Activated naive CD4-positive, alpha-beta T cell treated with anti-CD3 and anti-CD28 coated beads, Interleukin-2, amount 50 U/mL, for 72 hours (primary cell): Measurements from ENCODE around the gene PSME2. TPM values are rescaled to one million over a fixed set of nuclear protein-coding genes. Genes with fewer than 3 reads are reported as not detected.

Experiments
- ATAC-seq, 2 donors: fragments of 150-1000 bp; cut with Tn5 transposase; 2 replicates each; pipeline ENCODE4 v1.10.0; 2021; ENCODE audit warnings: mild to moderate bottlenecking in 2 of 2, moderate library complexity in 2 of 2
- DNase-seq, 2 donors: peaks; one replicate each; pipeline ENCODE4 v3.0.0; 2021 to 2022; ENCODE audit warnings: low spot score in 2 of 2
- H3K27ac Mint-ChIP-seq, 2 donors: one replicate each; pipeline ENCODE4 v1.8.0; 2022; ENCODE audit warnings: mild to moderate bottlenecking in 2 of 2, mixed read lengths in 2 of 2
- H3K36me3 Mint-ChIP-seq, 2 donors: one replicate each; pipeline ENCODE4 v1.8.0; 2022; ENCODE audit warnings: mixed read lengths in 2 of 2
- H3K9me3 Mint-ChIP-seq, 2 donors: one replicate each; pipeline ENCODE4 v1.8.0; 2022; ENCODE audit warnings: mixed read lengths in 2 of 2
- total RNA-seq, 2 donors: library from RNA; stranded (reverse); gene quantifications; one replicate each; pipeline ENCODE4 v1.2.3, GENCODE V29; 2022

PSME2 gene
- total RNA-seq, 2 donors from 2014 or later = 452 to 507 TPM

GRCh38 chr14:24132061-24132685 is 14.2 kb downstream of the PSME2 start:
- no peak for DNase-seq
- H3K27ac Mint-ChIP-seq = peak overlapping the region; percentile 84 to 92
- ATAC-seq = no peak

GRCh38 chr14:24131549-24131966 is 14.9 kb downstream of the PSME2 start:
- Mint-ChIP-seq H3K27ac (peak overlapping the region; percentile 33 to 84), H3K9me3 (no peaks in the 10 kb centered on the region), H3K36me3 (peaks cover 2% of the 10 kb centered on the region in 2 donors)
- no peak for ATAC-seq
- no peak for DNase-seq

More at GRCh38 chr14:24132061-24132685, 14.2 kb downstream of the PSME2 start:
- H3K9me3 Mint-ChIP-seq = no peaks in the 10 kb centered on the region
- H3K36me3 Mint-ChIP-seq = peaks cover 8% of the 10 kb centered on the region in 2 donors

DNA sequence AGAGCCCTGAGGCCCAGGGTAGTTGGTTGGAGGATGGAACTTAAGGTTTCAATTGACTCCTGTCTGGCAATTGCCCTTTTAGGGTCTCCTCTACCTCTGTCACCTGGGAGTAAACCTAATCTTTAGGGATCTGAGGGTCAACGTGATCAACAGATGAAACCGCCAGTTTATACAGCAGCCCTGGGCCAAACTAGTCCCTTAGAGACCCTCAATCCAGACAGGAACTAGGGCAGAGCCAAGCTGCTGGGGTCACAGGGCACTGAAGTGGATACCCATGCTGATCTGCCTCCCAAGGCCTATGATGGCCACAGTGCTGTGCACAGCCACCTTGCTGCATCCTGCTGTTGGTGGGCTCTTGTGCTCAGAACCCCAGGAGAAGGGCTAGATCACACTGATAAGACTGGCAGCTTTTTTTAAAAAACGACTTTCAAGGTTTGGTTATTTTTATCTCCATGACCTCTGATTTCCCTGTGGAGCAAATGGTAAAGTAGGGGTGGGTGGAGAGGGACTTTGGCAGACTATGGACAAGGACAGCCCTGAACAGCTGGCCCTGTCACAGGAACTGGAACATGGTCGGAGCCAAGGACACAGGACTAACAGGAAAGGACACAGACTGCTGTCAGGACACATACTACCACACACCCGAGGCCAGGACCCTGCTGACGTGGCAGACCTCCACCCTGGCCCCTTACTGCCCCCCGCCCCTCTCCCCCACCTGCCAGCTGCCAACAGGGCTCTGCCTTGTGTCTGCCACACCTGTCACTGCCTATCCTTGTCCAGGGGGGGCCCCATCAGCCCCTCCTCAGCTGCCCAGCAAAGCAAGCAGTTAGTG is 15.5 kb downstream of the PSME2 start:
- ATAC-seq (no peak), DNase-seq (no peak)
- H3K9me3 Mint-ChIP-seq = no peaks in the 10 kb centered on the region
- peak overlapping the region in 1 of 2 donors; percentile 19 for H3K27ac Mint-ChIP-seq
- no peaks in the 10 kb centered on the region for H3K36me3 Mint-ChIP-seq

DNA sequence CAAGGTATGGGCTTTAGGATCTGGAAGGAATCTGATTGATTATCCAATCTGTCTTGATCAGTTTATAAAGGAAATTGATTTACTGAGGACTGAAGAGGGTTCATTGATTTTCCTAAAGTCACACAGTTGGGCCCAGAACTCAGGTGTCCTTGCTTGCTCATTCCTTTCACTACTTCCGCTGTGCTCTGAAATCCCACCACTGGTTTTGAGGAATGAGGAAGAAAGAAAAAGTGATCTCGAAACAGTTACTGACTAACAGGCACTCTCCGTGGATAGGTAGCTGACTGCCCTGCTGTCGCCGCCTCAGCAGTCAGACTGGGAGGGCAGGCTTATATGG is 16.1 kb downstream of the PSME2 start, which contains the start of gene FITM1:
TSS of gene FITM1 (plus strand) at position 280 of the 337 bp plus-strand sequence. CDS start 905 bp downstream, outside the sequence.
- Mint-ChIP-seq H3K9me3 (no peaks in the 10 kb centered on the region), H3K36me3 (no peaks in the 10 kb centered on the region), H3K27ac (peak within 1 kb of the TSS in 1 of 2 donors; percentile 19)
- ATAC-seq = no peak
- DNase-seq = no peak

DNA sequence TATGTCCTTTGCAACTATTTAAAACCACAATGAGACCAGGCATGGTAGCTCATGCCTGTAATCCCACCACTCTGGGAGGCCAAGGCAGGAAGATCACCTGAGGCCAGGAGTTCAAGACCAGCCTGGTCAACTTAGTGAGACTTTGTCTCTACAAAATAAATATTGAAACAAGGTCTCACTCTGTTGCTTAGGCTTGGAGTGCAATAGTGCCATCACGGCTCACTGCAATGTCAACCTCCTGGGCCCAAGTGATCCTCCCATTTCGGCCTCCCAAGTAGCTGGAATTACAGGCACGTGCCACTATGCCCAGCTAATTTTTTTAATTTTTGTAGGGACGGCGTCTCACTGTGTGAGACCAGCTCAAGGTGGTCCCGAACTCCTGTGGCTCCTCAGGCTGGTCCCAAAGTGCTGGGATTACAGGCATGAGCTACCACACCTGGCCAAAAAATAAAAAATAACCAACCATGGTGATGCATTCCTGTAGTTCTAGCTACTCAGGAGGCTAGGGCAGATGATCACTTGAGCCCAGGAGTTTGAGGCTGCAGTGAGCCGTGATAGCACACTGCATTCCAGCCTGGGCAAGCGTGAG is 16.9 kb downstream of the PSME2 start:
- Mint-ChIP-seq H3K36me3 (no peaks in the 10 kb centered on the region), H3K9me3 (no peaks in the 10 kb centered on the region), H3K27ac (no peak overlapping the region)
- ATAC-seq = no peak
- DNase-seq = no peak

GRCh38 chr14:24127673-24128072 is 18.7 kb downstream of the PSME2 start:
- ATAC-seq (no peak), DNase-seq (no peak)
- Mint-ChIP-seq H3K36me3 (no peaks in the 10 kb centered on the region), H3K9me3 (no peaks in the 10 kb centered on the region), H3K27ac (no peak overlapping the region)

DNA sequence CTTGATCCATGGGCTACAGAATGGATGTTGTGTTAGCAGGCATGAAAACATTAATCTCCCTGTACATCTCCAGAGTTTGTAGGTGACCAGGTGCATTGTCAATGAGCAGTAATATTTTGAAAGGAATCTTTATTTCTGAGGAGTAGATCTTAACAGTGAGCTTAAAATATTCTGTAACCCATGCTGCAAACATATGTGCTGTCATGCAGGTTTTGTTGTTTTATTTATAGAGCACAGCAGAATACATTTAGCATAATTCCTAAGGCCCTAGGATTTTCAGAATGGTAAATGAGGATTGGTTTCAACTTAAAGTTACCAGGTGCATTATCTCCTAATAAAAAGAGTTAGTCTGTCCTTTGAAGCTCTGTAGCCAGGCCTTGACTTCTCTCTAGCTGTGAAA is 19.5 kb downstream of the PSME2 start:
- DNase-seq (no peak), ATAC-seq (no peak)
- H3K9me3 Mint-ChIP-seq = no peaks in the 10 kb centered on the region
- H3K36me3 Mint-ChIP-seq = no peaks in the 10 kb centered on the region
- H3K27ac Mint-ChIP-seq = no peak overlapping the region

- Mint-ChIP-seq H3K36me3 (peaks cover 6 to 10% of the 10 kb centered on the region in 2 donors), H3K27ac (peak overlapping the region in 1 of 2 donors; percentile 50), H3K9me3 (no peaks in the 10 kb centered on the region)
- ATAC-seq = peak in 1 of 2 donors; percentile 36
- no peak for DNase-seq
Measured at GRCh38 chr14:24123424-24124417, 22.7 kb downstream of the PSME2 start.

DNA sequence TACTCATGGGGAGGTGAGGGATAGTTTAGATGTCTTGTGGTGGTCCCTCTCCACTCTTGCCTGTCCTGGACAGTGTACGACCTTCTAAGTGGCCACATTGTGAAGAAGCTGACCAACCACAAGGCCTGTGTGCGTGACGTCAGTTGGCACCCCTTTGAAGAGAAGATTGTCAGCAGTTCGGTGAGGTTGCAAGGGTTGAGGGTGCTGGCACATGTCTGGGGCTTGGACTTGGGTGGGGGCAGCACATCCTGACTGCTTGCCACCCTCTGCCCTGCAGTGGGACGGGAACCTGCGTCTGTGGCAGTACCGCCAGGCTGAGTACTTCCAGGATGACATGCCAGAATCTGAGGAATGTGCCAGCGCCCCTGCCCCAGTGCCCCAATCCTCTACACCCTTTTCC is 23.5 kb downstream of the PSME2 start:
- ATAC-seq = peak in 1 of 2 donors; percentile 16
- H3K36me3 Mint-ChIP-seq = peaks cover 11 to 18% of the 10 kb centered on the region in 2 donors
- peak overlapping the region in 1 of 2 donors; percentile 73 for H3K27ac Mint-ChIP-seq
- H3K9me3 Mint-ChIP-seq = no peaks in the 10 kb centered on the region
- no peak for DNase-seq

- H3K36me3 Mint-ChIP-seq = peaks cover 11 to 23% of the 10 kb centered on the region in 2 donors
- H3K9me3 Mint-ChIP-seq = no peaks in the 10 kb centered on the region
- no peak for ATAC-seq
- DNase-seq = no peak
- no peak overlapping the region for H3K27ac Mint-ChIP-seq
Measured at GRCh38 chr14:24122416-24122815, 24.0 kb downstream of the PSME2 start.

DNA sequence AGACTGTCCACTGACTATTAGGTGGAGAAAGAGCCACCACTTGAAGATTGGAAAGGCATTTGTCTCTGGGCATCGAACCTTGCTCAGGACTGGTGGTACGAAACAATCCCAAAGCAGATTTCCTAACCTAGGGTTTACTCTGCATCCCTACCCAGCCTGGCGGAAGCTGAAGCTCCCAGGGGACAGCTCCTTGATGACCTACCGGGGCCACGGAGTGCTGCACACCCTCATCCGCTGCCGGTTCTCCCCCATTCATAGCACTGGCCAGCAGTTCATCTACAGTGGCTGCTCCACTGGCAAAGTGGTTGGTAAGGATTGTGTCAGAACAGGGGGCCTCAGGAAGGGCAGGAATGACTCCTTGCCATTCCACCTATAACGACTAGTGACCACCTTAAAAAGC is 25.2 kb downstream of the PSME2 start:
- DNase-seq (no peak), ATAC-seq (no peak)
- Mint-ChIP-seq H3K27ac (no peak overlapping the region), H3K36me3 (peaks cover 19 to 35% of the 10 kb centered on the region in 2 donors), H3K9me3 (no peaks in the 10 kb centered on the region)

GRCh38 chr14:24119691-24120090 is 26.7 kb downstream of the PSME2 start:
- ATAC-seq (no peak), DNase-seq (no peak)
- Mint-ChIP-seq H3K27ac (peak overlapping the region in 1 of 2 donors; percentile 34), H3K36me3 (peaks cover 27 to 48% of the 10 kb centered on the region in 2 donors), H3K9me3 (no peaks in the 10 kb centered on the region)

- DNase-seq (no peak), ATAC-seq (no peak)
- H3K36me3 Mint-ChIP-seq = peaks cover 27 to 48% of the 10 kb centered on the region in 2 donors
- H3K27ac Mint-ChIP-seq = no peak overlapping the region
- no peaks in the 10 kb centered on the region for H3K9me3 Mint-ChIP-seq
Measured at GRCh38 chr14:24117179-24117578, 29.2 kb downstream of the PSME2 start.

DNA sequence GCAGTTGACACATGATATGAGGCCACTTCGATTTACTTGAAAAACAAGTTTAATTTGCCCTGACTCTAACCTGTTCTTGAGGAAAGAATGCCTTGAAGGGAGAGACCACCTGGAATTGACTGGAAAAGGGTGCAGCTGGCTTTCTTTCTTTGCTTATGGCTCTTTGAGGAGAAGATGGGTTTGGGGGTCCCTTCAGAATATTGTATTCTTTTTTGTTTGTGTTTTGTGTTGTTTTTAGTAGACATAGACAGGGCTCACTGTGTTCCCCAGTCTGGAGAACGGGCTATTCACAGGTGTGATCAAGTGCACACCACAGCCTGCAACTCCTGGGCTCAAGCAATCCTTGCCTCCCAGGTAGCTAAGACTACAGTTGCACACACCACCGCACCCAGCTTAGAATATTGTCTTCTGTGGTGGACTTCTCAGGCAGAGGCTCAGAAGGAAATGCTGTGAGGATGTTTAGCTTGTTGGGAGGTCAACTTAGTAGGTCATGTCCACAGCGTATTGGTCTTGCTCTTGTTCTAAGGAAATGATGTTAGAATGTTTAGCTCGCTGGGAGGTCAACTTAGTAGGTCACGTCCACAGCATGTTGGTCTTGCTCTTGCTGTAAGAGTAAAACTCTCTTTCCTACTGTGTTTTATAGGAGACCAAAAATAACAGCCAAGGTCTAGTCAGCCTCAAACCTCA is 30.1 kb downstream of the PSME2 start:
- no peak for DNase-seq
- Mint-ChIP-seq H3K9me3 (no peaks in the 10 kb centered on the region), H3K27ac (peak overlapping the region; percentile 87 to 99), H3K36me3 (peaks cover 27 to 43% of the 10 kb centered on the region in 2 donors)
- ATAC-seq = no peak

GRCh38 chr14:24115422-24116127 is 30.8 kb downstream of the PSME2 start:
- H3K9me3 Mint-ChIP-seq = no peaks in the 10 kb centered on the region
- no peak for ATAC-seq
- no peak for DNase-seq
- peaks cover 27 to 43% of the 10 kb centered on the region in 2 donors for H3K36me3 Mint-ChIP-seq
- H3K27ac Mint-ChIP-seq = peak overlapping the region; percentile 99
